ENCODE data around the gene LAMP5. TPM values are rescaled to one million over a fixed set of nuclear protein-coding genes. Genes with fewer than 3 reads are reported as not detected.

The LAMP5 gene
- total and polyA plus RNA-seq, 2 of the 13 experiments (the other 11 are each of a cell fraction or from before 2014, with no cell fraction given): not detected

- WGBS (ENCODE audit: low lambda C conversion rate): 15% methylated on average over 16 of the region's 30 CpGs
- ATAC-seq: no peak
- Histone ChIP-seq H3K4me1 (ENCODE audit: insufficient read depth, low read length) (no peaks in the 10 kb centered on the region), H3K36me3 (replicated peaks in 1 of 2; ENCODE audit: control insufficient read depth in 1 of 2, insufficient read depth in 2 of 2, low read length in 2 of 2) (no peaks in the 10 kb centered on the region), H4K20me1 (ENCODE audit: insufficient read depth, low read length) (no peaks in the 10 kb centered on the region), H3K27me3 (ENCODE audit: control insufficient read depth in 1 of 2, insufficient read depth in 2 of 2, low read length in 2 of 2) (peaks cover 5 to 59% of the 10 kb centered on the region in 2 experiments), H3K9ac (ENCODE audit: insufficient read depth, low read depth, low read length) (no peak overlapping the region), H3K4me3 (replicated peaks in 1 of 3; ENCODE audit: insufficient read depth in 1 of 3, low read depth in 2 of 3, low read length in 3 of 3) (no peak overlapping the region), H2AFZ (ENCODE audit: low read length) (no peak overlapping the region), H3K27ac (ENCODE audit: extremely low read length, insufficient read depth, low read length) (no peak overlapping the region), H3K79me2 (ENCODE audit: insufficient read depth, low read length) (no peaks in the 10 kb centered on the region), H3K9me3 (ENCODE audit: low read length) (no peaks in the 10 kb centered on the region), H3K4me2 (ENCODE audit: low read depth, low read length) (no peak overlapping the region)
- DNase-seq (ENCODE audit: low spot score): no peak
- in situ Hi-C loops (cut with HindIII; ENCODE audit: extremely low pct_ligation_motif_present, low pct_unique_long_range_greater_than_20kb): no loop called here
- no peak for FAIRE-seq
- POLR2A ChIA-PET: no interaction called here
- CTCF ChIA-PET (ENCODE audit: low intra/inter-chr PET ratio, low total read pairs): no interaction called here
- TF ChIP-seq CBFB (CRISPR knock-in tag; IDR thresholded peaks at IDR 0.05) (no peak), HNRNPLL (IDR thresholded peaks at IDR 0.05; ENCODE audit: low read depth, low read length, poor library complexity, severe bottlenecking) (peak; percentile 31)
- intact Hi-C loops (cut with micrococcal nuclease; ENCODE audit: unreplicated experiment): no loop called here
- no TSS peak for BruUV-seq (replicated peaks)
These were observed 5.7 kb upstream of the LAMP5 start for GRCh38 chr20:9508696-9509178.

- no peak overlapping the region for H3K4me2 ChIP-seq (ENCODE audit: low read depth, low read length)
- no peaks in the 10 kb centered on the region for H3K36me3 ChIP-seq (replicated peaks in 1 of 2; ENCODE audit: control insufficient read depth in 1 of 2, insufficient read depth in 2 of 2, low read length in 2 of 2)
- H3K9ac ChIP-seq (ENCODE audit: insufficient read depth, low read depth, low read length): no peak overlapping the region
- ChIA-PET CTCF (ENCODE audit: low intra/inter-chr PET ratio, low total read pairs) (no interaction called here), POLR2A (no interaction called here)
- H3K4me1 ChIP-seq (ENCODE audit: insufficient read depth, low read length): no peaks in the 10 kb centered on the region
- DNase-seq (ENCODE audit: low spot score) (no peak), ATAC-seq (no peak), FAIRE-seq (no peak)
- no peak overlapping the region for H3K27ac ChIP-seq (ENCODE audit: extremely low read length, insufficient read depth, low read length)
- H4K20me1 ChIP-seq (ENCODE audit: insufficient read depth, low read length): no peaks in the 10 kb centered on the region
- no peak overlapping the region for H3K4me3 ChIP-seq (replicated peaks in 1 of 3; ENCODE audit: insufficient read depth in 1 of 3, low read depth in 2 of 3, low read length in 3 of 3)
- no peaks in the 10 kb centered on the region for H3K9me3 ChIP-seq (ENCODE audit: low read length)
- no TSS peak for BruUV-seq (replicated peaks)
- H3K27me3 ChIP-seq (ENCODE audit: control insufficient read depth in 1 of 2, insufficient read depth in 2 of 2, low read length in 2 of 2): peaks cover 5 to 64% of the 10 kb centered on the region in 2 experiments
- no peak overlapping the region for H2AFZ ChIP-seq (ENCODE audit: low read length)
- no peaks in the 10 kb centered on the region for H3K79me2 ChIP-seq (ENCODE audit: insufficient read depth, low read length)
- in situ Hi-C loops (cut with HindIII; ENCODE audit: extremely low pct_ligation_motif_present, low pct_unique_long_range_greater_than_20kb) (no loop called here), intact Hi-C loops (cut with micrococcal nuclease; ENCODE audit: unreplicated experiment) (no loop called here)
- WGBS (ENCODE audit: low lambda C conversion rate): 30% methylated on average over 4 of the region's 4 CpGs
- TF ChIP-seq ZHX2 (IDR thresholded peaks at IDR 0.05; ENCODE audit: low read depth) (no peak), ZHX2 (CRISPR knock-in tag; IDR thresholded peaks at IDR 0.05; ENCODE audit: borderline replicate concordance) (no peak), ZNF605 (CRISPR knock-in tag; IDR thresholded peaks at IDR 0.05) (no peak), ARHGAP35 (CRISPR knock-in tag; IDR thresholded peaks at IDR 0.05; ENCODE audit: borderline replicate concordance) (no peak), HMG20B (CRISPR knock-in tag; conservative IDR thresholded peaks at IDR 0.05) (no peak), MTA1 (CRISPR knock-in tag; IDR thresholded peaks at IDR 0.05; ENCODE audit: borderline replicate concordance) (no peak), RARA (CRISPR knock-in tag; IDR thresholded peaks at IDR 0.05) (no peak), NBN (conservative IDR thresholded peaks at IDR 0.05) (no peak), CERS6 (CRISPR knock-in tag; IDR thresholded peaks at IDR 0.05) (no peak), ZNF329 (CRISPR knock-in tag; IDR thresholded peaks at IDR 0.05; ENCODE audit: low read depth) (no peak), ARNT (IDR thresholded peaks at IDR 0.05) (no peak), ZNF143 (CRISPR knock-in tag; IDR thresholded peaks at IDR 0.05) (no peak)
These were observed 5.1 kb upstream of the LAMP5 start for GRCh38 chr20:9509246-9509645.
